GM18505 (cell line): Measurements from ENCODE around the gene R3HDM4.

Experiments used
- ATAC-seq: cut with Tn5 transposase; IDR thresholded peaks from one replicate; pipeline ENCODE4 v1.9.1; 2021; ENCODE audit not compliant: unreplicated experiment
- POLR2A ChIP-seq: IDR thresholded peaks from 4 replicates; pipeline ENCODE4 v1.6.1; 2011; ENCODE audit warnings: borderline replicate concordance; ENCODE audit not compliant: insufficient read depth, insufficient read length; ENCODE audit errors: extremely low read depth

R3HDM4 gene

GRCh38 chr19:931860-932647 lies 19.0 kb upstream of the R3HDM4 start:
- no peak for ATAC-seq
- no peak for TF ChIP-seq POLR2A

DNA sequence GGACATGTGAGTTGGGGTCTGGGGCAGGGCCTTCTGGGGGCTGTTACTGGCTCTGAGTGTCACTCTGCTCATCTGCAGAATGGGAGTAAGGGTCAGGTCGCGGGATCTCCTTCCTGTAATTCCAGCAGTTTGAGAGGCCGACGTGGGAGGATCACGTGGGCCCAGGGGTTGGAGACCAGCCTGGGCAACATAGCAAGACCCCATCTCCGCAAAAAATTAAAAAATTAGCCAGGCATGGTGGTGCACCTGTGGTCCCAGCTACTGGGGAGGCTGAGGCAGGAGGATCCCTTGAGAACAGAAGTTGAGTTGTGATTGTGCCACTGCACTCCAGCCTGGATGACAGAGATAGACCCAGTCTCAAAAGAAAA lies 16.9 kb upstream of the R3HDM4 start:
- ATAC-seq, result no peak
- no peak for TF ChIP-seq POLR2A

- no peak for TF ChIP-seq POLR2A
- no peak for ATAC-seq
These were observed 16.3 kb upstream of the R3HDM4 start for GRCh38 chr19:929203-929890.

GRCh38 chr19:928471-929202 lies 15.6 kb upstream of the R3HDM4 start:
- ATAC-seq, result no peak

GRCh38 chr19:927780-928401 lies 14.9 kb upstream of the R3HDM4 start:
- no peak for TF ChIP-seq POLR2A
- no peak for ATAC-seq

More at GRCh38 chr19:928471-929202, 15.6 kb upstream of the R3HDM4 start:
- no peak for TF ChIP-seq POLR2A

- ATAC-seq, result no peak
- TF ChIP-seq POLR2A, result no peak
These were observed 14.3 kb upstream of the R3HDM4 start for GRCh38 chr19:927351-927779.

DNA sequence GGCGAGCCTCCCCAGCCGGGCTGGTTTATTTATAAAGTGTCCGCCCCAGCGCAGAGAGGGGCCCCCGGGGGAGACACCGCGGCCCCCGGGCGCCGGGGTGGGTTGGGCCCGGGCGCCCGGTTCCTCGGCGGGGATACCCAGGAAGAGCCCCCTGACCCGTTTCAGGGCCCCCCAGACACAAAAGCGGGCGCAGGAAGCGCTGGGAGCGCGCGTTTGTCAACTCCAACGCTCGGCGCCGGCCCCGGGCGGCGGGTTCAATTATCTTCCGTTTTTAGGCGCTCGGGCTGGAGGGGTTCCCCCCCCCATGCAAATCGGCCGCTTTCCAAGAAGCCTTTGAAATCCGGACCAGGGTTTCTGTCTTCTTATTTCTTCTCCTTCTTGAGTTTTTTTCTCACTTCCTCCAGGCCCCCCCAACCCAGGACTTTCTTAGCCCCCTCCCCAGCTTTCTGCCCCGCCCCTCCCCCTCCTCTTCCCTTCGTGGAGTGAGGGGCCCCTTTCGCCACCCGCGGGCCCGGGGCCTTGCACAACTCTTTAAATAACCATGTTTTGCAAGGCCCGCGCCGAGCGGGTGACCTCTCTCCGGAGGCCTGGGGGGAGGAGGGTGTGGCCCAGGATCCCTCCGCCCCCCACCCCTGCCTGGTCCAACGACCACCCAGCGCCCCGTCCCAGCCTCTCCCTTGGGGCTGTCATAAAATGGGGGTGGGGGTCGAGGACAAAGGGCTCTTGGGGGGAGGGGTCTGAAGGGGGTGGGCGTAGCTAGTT lies 13.8 kb upstream of the R3HDM4 start:
- TF ChIP-seq POLR2A, result peak; percentile 66
- ATAC-seq, result no peak

GRCh38 chr19:926323-926588 lies 13.2 kb upstream of the R3HDM4 start:
- no peak for ATAC-seq
- TF ChIP-seq POLR2A, result no peak

DNA sequence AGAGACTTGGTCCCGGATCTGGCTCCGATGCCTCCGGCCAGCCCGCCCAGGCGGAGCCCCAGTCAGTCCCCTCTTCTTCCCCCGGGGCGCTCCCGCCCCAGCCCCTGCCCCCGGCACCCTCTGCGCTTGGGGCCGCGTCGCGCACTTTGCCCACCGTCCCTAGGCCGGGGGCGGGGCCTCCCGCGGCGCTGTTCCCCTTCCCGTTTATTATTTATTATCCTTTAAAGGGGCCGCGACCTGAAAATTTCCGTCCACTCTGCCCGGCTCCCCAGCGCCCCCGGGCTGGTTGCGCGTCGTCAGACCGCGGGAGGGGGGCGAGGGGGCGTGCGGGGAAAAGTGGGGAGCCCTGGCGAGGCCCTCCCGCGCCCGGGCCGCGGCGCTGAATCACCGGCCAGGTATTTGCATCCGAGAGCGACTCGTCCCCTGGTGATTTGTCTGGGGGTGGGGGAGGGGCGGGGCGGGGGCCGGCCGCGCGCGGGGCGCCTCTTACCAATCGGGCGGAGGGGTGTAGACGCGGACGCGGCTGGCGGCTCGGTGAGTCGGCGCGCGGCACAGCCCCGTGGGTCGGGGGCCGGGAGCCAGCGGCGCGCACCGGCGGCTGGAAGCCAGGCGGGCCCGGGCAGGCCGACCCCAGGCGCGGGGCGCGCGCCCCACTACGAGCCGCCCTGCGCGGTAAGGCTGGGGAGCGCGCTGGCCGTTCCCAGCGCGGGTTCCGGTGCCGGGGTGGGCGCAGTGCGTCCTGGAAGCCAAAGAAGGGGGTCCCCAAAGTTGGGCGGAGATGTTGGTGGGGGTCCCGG lies 12.7 kb upstream of the R3HDM4 start, which contains the start of gene ARID3A:
TSS of gene ARID3A (plus strand) at position 510 of the 797 bp plus-strand sequence. CDS start 3,494 bp downstream, outside the sequence.
- ATAC-seq, result peak; percentile 39
- peak; percentile 61 for TF ChIP-seq POLR2A

DNA sequence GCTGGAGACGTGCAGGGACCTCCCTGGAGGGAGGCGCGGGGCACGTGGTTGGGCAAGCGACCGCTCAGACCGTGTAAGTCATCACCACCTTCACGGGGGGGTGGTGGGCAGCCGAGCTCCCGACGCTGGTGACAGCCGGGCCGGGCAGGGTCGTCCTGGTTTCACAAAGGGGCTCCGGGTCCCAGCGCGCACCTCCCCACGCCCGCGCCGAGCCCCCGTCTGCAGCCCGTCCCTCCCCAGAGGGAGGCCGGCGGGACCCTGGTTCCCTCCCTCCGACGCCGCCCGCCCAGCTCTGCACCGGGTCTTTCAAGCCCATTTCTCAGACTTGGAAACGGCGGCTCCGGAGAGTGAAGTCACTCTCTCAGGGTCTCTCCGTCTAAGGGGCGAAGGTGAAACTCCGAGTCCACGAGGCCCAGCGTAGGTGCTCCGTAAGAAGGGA lies 12.1 kb upstream of the R3HDM4 start:
- peak; percentile 28 for ATAC-seq
- TF ChIP-seq POLR2A, result peak; percentile 49

DNA sequence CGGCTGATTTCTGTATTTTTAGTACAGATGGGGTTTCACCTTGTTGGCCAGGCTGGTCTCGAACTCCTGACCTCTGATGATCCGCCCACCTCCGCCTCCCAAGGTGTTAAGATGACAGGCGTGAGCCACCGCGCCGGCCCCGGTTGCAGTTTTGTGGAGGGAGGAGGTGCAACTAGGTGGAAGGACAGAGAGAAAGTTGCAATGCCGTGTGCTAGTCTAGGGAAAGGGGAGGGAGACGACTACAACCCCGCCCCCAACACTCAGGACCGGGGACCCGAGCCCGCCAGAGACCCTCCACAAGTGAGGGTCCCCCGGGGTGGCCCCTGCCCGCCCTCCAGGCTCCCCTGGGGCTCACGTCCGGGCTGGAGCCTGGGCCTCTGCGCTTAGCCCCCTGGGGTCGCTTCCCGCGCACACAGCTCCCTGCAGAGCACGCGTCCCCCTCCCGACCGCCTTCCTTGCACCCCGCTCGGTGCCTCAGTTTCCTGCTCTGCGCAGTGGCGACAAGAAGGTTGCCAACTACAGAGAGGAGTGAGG lies 11.6 kb upstream of the R3HDM4 start:
- ATAC-seq, result peak; percentile 0
- TF ChIP-seq POLR2A, result no peak
